GM23248 (cell line): ENCODE results near the gene PDIA5. TPM values are rescaled to one million over a fixed set of nuclear protein-coding genes. Genes with fewer than 3 reads are reported as not detected.
A peak's percentile ranks its signal among the peaks of the same experiment; 100 is the strongest.

Source experiments
- DNase-seq: peaks from one replicate; pipeline ENCODE4 v3.0.0-alpha.2; 2015
- H2AFZ ChIP-seq: fragments of 200-600 bp; sonication (generic); 2 replicates; pipeline ENCODE4 v1.6.1; 2016; ENCODE audit warnings: antibody characterized with exemption
- H3F3A ChIP-seq: fragments of 200-600 bp; sonication (generic); 2 replicates; pipeline ENCODE4 v1.6.1; 2016; ENCODE audit warnings: mild to moderate bottlenecking, antibody characterized with exemption, mixed run types; ENCODE audit not compliant: insufficient read depth
- H3K27ac ChIP-seq: fragments of 200-600 bp; sonication (generic); 2 replicates; pipeline ENCODE4 v1.5.1; 2016; ENCODE audit warnings: mild to moderate bottlenecking
- H3K27me3 ChIP-seq: fragments of 200-600 bp; sonication (generic); replicated peaks from 2 replicates; pipeline ENCODE4 v1.6.1; 2016; ENCODE audit warnings: mild to moderate bottlenecking; ENCODE audit not compliant: insufficient read depth
- H3K36me3 ChIP-seq: fragments of 200-600 bp; sonication (generic); 2 replicates; pipeline ENCODE4 v1.6.1; 2016; ENCODE audit warnings: low read depth, mild to moderate bottlenecking
- H3K4me1 ChIP-seq: fragments of 200-600 bp; sonication (generic); 2 replicates; pipeline ENCODE4 v1.6.1; 2016; ENCODE audit warnings: mild to moderate bottlenecking; ENCODE audit not compliant: insufficient read depth
- H3K4me2 ChIP-seq: fragments of 200-600 bp; sonication (generic); one replicate; pipeline ENCODE4 v1.6.1; 2016; ENCODE audit warnings: mild to moderate bottlenecking; ENCODE audit not compliant: unreplicated experiment
- H3K4me3 ChIP-seq: fragments of 200-600 bp; sonication (generic); 2 replicates; pipeline ENCODE4 v1.5.1; 2016; ENCODE audit warnings: mild to moderate bottlenecking
- H3K79me2 ChIP-seq: fragments of 200-600 bp; sonication (generic); 2 replicates; pipeline ENCODE4 v1.6.1; 2016; ENCODE audit warnings: mild to moderate bottlenecking; ENCODE audit not compliant: insufficient read depth
- H3K9ac ChIP-seq: fragments of 200-600 bp; sonication (generic); 2 replicates; pipeline ENCODE4 v1.6.1; 2016; ENCODE audit warnings: mild to moderate bottlenecking
- H3K9me2 ChIP-seq: fragments of 200-600 bp; sonication (generic); 2 replicates; pipeline ENCODE4 v1.6.1; 2016; ENCODE audit warnings: mixed run types, mild to moderate bottlenecking, moderate library complexity; ENCODE audit not compliant: insufficient read depth
- H3K9me3 ChIP-seq: fragments of 200-600 bp; sonication (generic); one replicate; pipeline ENCODE4 v1.6.1; 2017; ENCODE audit warnings: low read depth
- H4K20me1 ChIP-seq: fragments of 200-600 bp; sonication (generic); 2 replicates; pipeline ENCODE4 v1.6.0; 2016; ENCODE audit not compliant: insufficient read depth
- EZH2 ChIP-seq: fragments of 200-600 bp; sonication (generic); IDR thresholded peaks from 2 replicates; pipeline ENCODE4 v1.6.1; 2018; ENCODE audit warnings: antibody characterized with exemption, mild to moderate bottlenecking; ENCODE audit not compliant: insufficient read depth, poor library complexity, severe bottlenecking
- EZH2phosphoT487 ChIP-seq: fragments of 200-600 bp; sonication (generic); IDR thresholded peaks from 2 replicates; pipeline ENCODE4 v1.6.1; 2018; ENCODE audit warnings: antibody characterized with exemption, moderate library complexity, mild to moderate bottlenecking, low read depth; ENCODE audit not compliant: insufficient read depth
- WGBS, 2 experiments: methylation state at CpG; one replicate each; pipeline ENCODE4 v1.1.6; 2015 to 2017; ENCODE audit warnings: low lambda C conversion rate in 2 of 2, low coverage in 1 of 2; ENCODE audit errors: missing lambda C conversion rate in 2 of 2; 5-methylcytosine and 5-hydroxymethylcytosine counted together
- in situ Hi-C: fragments of 300-500 bp; cut with MboI; formaldehyde crosslinking; loops from 2 replicates; pipeline ENCODE4 v1.15.0; 2020
- polyA plus RNA-seq: library from polyadenylated mRNA; unstranded; fragments of >200 nt; fragmentation: Nextera tagmentation; extraction: Ambion mirVana; gene quantifications from 2 replicates; pipeline ENCODE4 v1.2.1, GENCODE V29; 2016
- total RNA-seq: library from RNA; depleted of rRNA; stranded (reverse); fragments of >200 nt; shearing (Covaris generic); gene quantifications from 2 replicates; pipeline ENCODE4 v1.2.3, GENCODE V29; 2014

The PDIA5 gene
- total and polyA plus RNA-seq, 2 experiments from 2014 or later, result 49.1 to 57.3 TPM

- no peaks in the 10 kb centered on the region for H3K4me1 ChIP-seq
- H3K36me3 ChIP-seq, result peaks cover 9% of the 10 kb centered on the region; the same call in 1 of the 2 replicates
- in situ Hi-C loops, result no loop called here
- no peak for DNase-seq
- no peaks in the 10 kb centered on the region for H3K79me2 ChIP-seq
- no peak overlapping the region for H3K4me3 ChIP-seq
- TF ChIP-seq EZH2phosphoT487 (no peak), EZH2 (no peak)
- H2AFZ ChIP-seq, result no peak overlapping the region
- no peaks in the 10 kb centered on the region for H3K9me2 ChIP-seq
- no peaks in the 10 kb centered on the region for H4K20me1 ChIP-seq
- no peak overlapping the region for H3K27ac ChIP-seq
- no peaks in the 10 kb centered on the region for H3F3A ChIP-seq
- 83 to 86% methylated on average over 2 of the region's 2 CpGs for WGBS, 2 experiments
- no peaks in the 10 kb centered on the region for H3K27me3 ChIP-seq
- no peak overlapping the region for H3K9ac ChIP-seq
- H3K4me2 ChIP-seq, result no peak overlapping the region
- no peaks in the 10 kb centered on the region for H3K9me3 ChIP-seq
Observed at GRCh38 chr3:123137001-123137400, 70.2 kb downstream of the PDIA5 start.

- H3K79me2 ChIP-seq, result no peaks in the 10 kb centered on the region
- H3K27ac ChIP-seq, result no peak overlapping the region
- H3K27me3 ChIP-seq, result no peaks in the 10 kb centered on the region
- TF ChIP-seq EZH2 (no peak), EZH2phosphoT487 (no peak)
- H3K9ac ChIP-seq, result no peak overlapping the region
- H3K36me3 ChIP-seq, result peaks cover 9% of the 10 kb centered on the region; the same call in 1 of the 2 replicates
- WGBS, 2 experiments, result 45 to 56% methylated on average over 8 of the region's 8 CpGs
- H2AFZ ChIP-seq, result no peak overlapping the region
- H3F3A ChIP-seq, result no peaks in the 10 kb centered on the region
- no peaks in the 10 kb centered on the region for H3K4me1 ChIP-seq
- no peaks in the 10 kb centered on the region for H3K9me3 ChIP-seq
- H3K9me2 ChIP-seq, result no peaks in the 10 kb centered on the region
- no peak overlapping the region for H3K4me2 ChIP-seq
- H4K20me1 ChIP-seq, result no peaks in the 10 kb centered on the region
- in situ Hi-C loops, result no loop called here
- DNase-seq, result peak; percentile 41
- no peak overlapping the region for H3K4me3 ChIP-seq
Observed at GRCh38 chr3:123138839-123139444, 72.1 kb downstream of the PDIA5 start.

- 68 to 71% methylated on average over 5 of the region's 5 CpGs for WGBS, 2 experiments
- TF ChIP-seq EZH2phosphoT487, result no peak
- Histone ChIP-seq H3K27ac (no peak overlapping the region), H3K9ac (no peak overlapping the region), H3K4me3 (no peak overlapping the region), H3K79me2 (no peaks in the 10 kb centered on the region), H3K27me3 (no peaks in the 10 kb centered on the region), H2AFZ (no peak overlapping the region), H3K9me2 (no peaks in the 10 kb centered on the region), H3F3A (no peaks in the 10 kb centered on the region), H3K4me2 (no peak overlapping the region), H3K9me3 (no peaks in the 10 kb centered on the region), H3K4me1 (no peaks in the 10 kb centered on the region), H4K20me1 (no peaks in the 10 kb centered on the region), H3K36me3 (peaks cover 9% of the 10 kb centered on the region; the same call in 1 of the 2 replicates)
- no peak for DNase-seq
- in situ Hi-C loops, result no loop called here
Observed at GRCh38 chr3:123139522-123139921, 72.7 kb downstream of the PDIA5 start.

GRCh38 chr3:123140550-123140949 lies 73.7 kb downstream of the PDIA5 start:
- Histone ChIP-seq H3K36me3 (peaks cover 15% of the 10 kb centered on the region; the same call in 1 of the 2 replicates), H3F3A (no peaks in the 10 kb centered on the region), H3K4me2 (no peak overlapping the region), H3K27ac (no peak overlapping the region), H3K79me2 (no peaks in the 10 kb centered on the region), H2AFZ (no peak overlapping the region), H3K9ac (no peak overlapping the region), H3K4me3 (no peak overlapping the region), H3K9me2 (no peaks in the 10 kb centered on the region), H3K27me3 (no peaks in the 10 kb centered on the region), H3K9me3 (no peaks in the 10 kb centered on the region), H4K20me1 (no peaks in the 10 kb centered on the region), H3K4me1 (no peaks in the 10 kb centered on the region)
- DNase-seq, result no peak
- in situ Hi-C loops, result no loop called here
- TF ChIP-seq EZH2 (no peak), EZH2phosphoT487 (no peak)
- WGBS, 2 experiments, result 86 to 91% methylated on average over 9 of the region's 9 CpGs

GRCh38 chr3:123141276-123141675 lies 74.5 kb downstream of the PDIA5 start:
- TF ChIP-seq EZH2phosphoT487 (no peak), EZH2 (no peak)
- H3K4me2 ChIP-seq, result no peak overlapping the region

More at GRCh38 chr3:123141276-123141675, 74.5 kb downstream of the PDIA5 start:
- Histone ChIP-seq H3K9ac (no peak overlapping the region), H3K9me3 (no peaks in the 10 kb centered on the region), H3K36me3 (peaks cover 22% of the 10 kb centered on the region; the same call in 1 of the 2 replicates), H2AFZ (no peak overlapping the region), H3F3A (no peaks in the 10 kb centered on the region), H3K27me3 (no peaks in the 10 kb centered on the region), H4K20me1 (no peaks in the 10 kb centered on the region), H3K79me2 (no peaks in the 10 kb centered on the region), H3K4me1 (no peaks in the 10 kb centered on the region), H3K9me2 (no peaks in the 10 kb centered on the region), H3K4me3 (no peak overlapping the region), H3K27ac (no peak overlapping the region)
- DNase-seq, result no peak
- in situ Hi-C loops, result no loop called here
- 97 to 100% methylated on average over 5 of the region's 5 CpGs for WGBS, 2 experiments
